ENCODE measurements around the gene FHOD3. TPM values are rescaled to one million over a fixed set of nuclear protein-coding genes. Genes with fewer than 3 reads are reported as not detected.

Gene FHOD3
- total and polyA plus RNA-seq, 9 of the 15 experiments (the other 6 are each of a cell fraction or from before 2014, with no cell fraction given): 0.11 TPM; not detected in 8

DNA sequence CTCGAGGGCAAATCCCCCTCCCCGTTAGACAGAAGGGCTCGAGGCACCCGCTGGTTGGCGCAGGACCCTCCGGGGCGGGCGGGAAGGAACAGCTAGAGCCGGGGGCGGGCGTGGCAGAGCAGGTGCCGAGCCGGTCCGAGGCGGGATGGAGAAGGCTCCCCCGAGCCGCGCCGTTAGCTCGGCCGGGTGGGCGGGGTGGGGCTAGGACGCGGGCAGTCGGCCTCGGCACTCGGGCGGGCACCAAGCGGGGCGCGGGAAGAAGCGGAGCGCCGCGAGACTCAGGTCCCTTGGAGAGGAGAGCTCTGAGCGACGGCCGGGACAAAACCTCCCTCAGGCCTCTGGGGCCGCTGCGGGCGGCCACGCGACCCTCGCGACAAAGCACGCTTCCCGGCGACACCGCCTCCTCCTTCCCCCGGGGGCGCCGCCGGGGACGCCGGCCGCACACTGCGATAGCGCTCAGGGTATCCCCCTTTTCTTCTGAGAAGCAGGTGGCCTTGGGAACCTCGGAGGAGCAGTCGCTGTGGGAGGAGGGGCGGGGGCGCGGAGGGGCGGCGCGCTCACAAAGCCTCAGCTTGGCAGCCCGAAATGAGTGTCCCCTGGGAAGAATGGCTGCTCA, 721 bp downstream of the FHOD3 start:
- DNase-seq (ENCODE audit: extremely low read depth in 1 of 4, low spot score in 3 of 4) (peak in 2 of 4 experiments; percentile 15 to 22), FAIRE-seq (no peak), ATAC-seq (no peak)
- H3K4me3 ChIP-seq: peak overlapping the region; percentile 26; the same call in 1 of the 2 replicates
- H3K9me3 ChIP-seq (replicated peaks; ENCODE audit: control insufficient read depth, insufficient read depth, low read depth, low read length): no peaks in the 10 kb centered on the region
- peaks cover 31 to 39% of the 10 kb centered on the region in 2 experiments for H3K27me3 ChIP-seq (ENCODE audit: control insufficient read depth in 2 of 2, insufficient read depth in 2 of 2, low read length in 2 of 2)
- H4K20me1 ChIP-seq (replicated peaks; ENCODE audit: control insufficient read depth, insufficient read depth, low read length): peaks cover 6% of the 10 kb centered on the region; the same call in 1 of the 2 replicates
- no peak overlapping the region for H3K4me2 ChIP-seq (ENCODE audit: insufficient read depth, low read length)
- H3K9ac ChIP-seq (ENCODE audit: insufficient read depth in 1 of 2, low read depth in 2 of 2, low read length in 2 of 2): no peak overlapping the region
- no peaks in the 10 kb centered on the region for H3K79me2 ChIP-seq (ENCODE audit: control insufficient read depth, insufficient read depth, low read length)
- CTCF ChIA-PET (ENCODE audit: low intra/inter-chr PET ratio): no interaction called here
- H2AFZ ChIP-seq (ENCODE audit: low read depth, low read length): no peak overlapping the region
- 9% methylated on average over 34 of the region's 67 CpGs for WGBS (ENCODE audit: insufficient coverage, low coverage, missing lambda C conversion rate)
- in situ Hi-C loops (cut with MboI) (no loop called here), intact Hi-C loops (cut with micrococcal nuclease) (loop anchor here (5.0 kb wide), 1 partner anchor 274 kb away; no protein-coding TSS in a partner anchor)
- POLR2A ChIA-PET: interaction anchor here (0.6 to 1.2 kb wide), 2 partner anchors 113 to 1469 kb away, joined by 3 to 4 read pairs; no protein-coding TSS in a partner anchor
- H3K4me1 ChIP-seq (replicated peaks in 1 of 2; ENCODE audit: control insufficient read depth in 2 of 2, insufficient read depth in 2 of 2, low read length in 2 of 2): peaks cover 0 to 20% of the 10 kb centered on the region in 2 experiments; a peak in 4 of 5 replicates
- no peak overlapping the region for H3K27ac ChIP-seq (ENCODE audit: extremely low read depth, low read depth, low read length)
- no peaks in the 10 kb centered on the region for H3K36me3 ChIP-seq (ENCODE audit: control insufficient read depth, insufficient read depth, low read length)
- TF ChIP-seq, protein P1, sequence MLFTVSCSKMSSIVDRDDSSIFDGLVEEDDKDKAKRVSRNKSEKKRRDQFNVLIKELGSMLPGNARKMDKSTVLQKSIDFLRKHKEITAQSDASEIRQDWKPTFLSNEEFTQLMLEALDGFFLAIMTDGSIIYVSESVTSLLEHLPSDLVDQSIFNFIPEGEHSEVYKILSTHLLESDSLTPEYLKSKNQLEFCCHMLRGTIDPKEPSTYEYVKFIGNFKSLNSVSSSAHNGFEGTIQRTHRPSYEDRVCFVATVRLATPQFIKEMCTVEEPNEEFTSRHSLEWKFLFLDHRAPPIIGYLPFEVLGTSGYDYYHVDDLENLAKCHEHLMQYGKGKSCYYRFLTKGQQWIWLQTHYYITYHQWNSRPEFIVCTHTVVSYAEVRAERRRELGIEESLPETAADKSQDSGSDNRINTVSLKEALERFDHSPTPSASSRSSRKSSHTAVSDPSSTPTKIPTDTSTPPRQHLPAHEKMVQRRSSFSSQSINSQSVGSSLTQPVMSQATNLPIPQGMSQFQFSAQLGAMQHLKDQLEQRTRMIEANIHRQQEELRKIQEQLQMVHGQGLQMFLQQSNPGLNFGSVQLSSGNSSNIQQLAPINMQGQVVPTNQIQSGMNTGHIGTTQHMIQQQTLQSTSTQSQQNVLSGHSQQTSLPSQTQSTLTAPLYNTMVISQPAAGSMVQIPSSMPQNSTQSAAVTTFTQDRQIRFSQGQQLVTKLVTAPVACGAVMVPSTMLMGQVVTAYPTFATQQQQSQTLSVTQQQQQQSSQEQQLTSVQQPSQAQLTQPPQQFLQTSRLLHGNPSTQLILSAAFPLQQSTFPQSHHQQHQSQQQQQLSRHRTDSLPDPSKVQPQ (CRISPR knock-in tag; IDR thresholded peaks at IDR 0.05; ENCODE audit: borderline replicate concordance): no peak
- TF ChIP-seq, protein P2, sequence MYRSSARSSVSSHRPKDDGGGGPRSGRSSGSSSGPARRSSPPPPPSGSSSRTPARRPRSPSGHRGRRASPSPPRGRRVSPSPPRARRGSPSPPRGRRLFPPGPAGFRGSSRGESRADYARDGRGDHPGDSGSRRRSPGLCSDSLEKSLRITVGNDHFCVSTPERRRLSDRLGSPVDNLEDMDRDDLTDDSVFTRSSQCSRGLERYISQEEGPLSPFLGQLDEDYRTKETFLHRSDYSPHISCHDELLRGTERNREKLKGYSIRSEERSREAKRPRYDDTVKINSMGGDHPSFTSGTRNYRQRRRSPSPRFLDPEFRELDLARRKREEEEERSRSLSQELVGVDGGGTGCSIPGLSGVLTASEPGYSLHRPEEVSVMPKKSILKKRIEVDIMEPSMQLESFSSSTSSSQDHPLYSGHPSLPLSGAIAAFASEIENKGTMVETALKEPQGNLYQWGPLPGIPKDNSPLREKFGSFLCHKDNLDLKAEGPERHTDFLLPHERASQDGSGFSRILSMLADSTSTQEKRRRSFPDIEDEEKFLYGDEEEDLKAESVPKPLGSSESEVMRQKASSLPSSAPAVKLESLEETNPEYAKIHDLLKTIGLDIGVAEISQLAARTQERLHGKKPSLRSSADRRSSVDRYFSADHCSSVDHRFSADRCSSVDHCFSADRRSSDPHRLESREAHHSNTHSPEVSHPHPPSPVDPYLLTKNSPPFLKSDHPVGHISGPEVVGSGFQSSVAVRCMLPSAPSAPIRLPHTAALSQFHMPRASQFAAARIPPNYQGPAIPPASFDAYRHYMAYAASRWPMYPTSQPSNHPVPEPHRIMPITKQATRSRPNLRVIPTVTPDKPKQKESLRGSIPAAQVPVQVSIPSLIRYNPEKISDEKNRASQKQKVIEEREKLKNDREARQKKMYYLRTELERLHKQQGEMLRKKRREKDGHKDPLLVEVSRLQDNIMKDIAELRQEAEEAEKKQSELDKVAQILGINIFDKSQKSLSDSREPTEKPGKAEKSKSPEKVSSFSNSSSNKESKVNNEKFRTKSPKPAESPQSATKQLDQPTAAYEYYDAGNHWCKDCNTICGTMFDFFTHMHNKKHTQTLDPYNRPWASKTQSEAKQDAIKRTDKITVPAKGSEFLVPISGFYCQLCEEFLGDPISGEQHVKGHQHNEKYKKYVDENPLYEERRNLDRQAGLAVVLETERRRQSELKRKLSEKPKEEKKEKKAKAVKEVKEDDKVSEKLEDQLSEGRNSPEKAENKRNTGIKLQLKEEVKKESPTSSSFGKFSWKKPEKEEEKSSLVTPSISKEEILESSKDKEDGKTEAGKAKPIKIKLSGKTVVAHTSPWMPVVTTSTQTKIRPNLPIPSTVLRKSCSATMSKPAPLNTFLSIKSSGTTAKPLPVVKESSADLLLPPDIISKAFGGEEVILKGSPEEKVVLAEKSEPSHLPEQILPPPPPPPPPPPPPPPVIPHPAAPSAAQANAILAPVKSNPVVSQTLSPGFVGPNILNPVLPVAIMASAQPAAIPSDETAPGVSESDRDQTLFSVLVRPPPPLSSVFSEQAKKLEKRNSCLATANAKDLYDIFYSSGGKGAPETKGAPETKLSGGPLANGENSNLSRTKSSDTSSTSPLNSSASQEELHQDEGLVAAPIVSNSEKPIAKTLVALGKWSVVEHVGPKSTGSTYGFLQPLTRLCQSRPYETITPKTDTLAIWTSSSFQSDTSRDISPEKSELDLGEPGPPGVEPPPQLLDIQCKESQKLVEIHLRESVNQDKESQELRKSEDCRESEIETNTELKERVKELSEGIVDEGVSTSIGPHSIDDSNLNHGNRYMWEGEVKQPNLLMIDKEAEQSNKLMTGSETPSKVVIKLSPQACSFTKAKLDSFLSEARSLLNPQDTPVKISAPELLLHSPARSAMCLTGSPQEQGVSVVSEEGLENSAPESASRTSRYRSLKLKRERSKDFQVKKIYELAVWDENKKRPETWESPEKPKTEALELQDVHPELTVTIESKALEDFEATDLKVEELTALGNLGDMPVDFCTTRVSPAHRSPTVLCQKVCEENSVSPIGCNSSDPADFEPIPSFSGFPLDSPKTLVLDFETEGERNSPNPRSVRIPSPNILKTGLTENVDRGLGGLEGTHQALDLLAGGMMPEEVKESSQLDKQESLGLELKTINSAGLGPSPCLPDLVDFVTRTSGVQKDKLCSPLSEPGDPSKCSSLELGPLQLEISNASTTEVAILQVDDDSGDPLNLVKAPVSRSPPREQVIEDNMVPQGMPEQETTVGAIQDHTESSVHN (IDR thresholded peaks at IDR 0.05; ENCODE audit: borderline replicate concordance in 1 of 2, low read depth in 1 of 2): no peak
- TF ChIP-seq PCBP1 (IDR thresholded peaks at IDR 0.05; ENCODE audit: low read depth, low read length, poor library complexity, severe bottlenecking) (peak; percentile 28), HDAC6 (IDR thresholded peaks at IDR 0.05; ENCODE audit: low read depth, low read length) (no peak)
- TF ChIP-seq, protein P3, sequence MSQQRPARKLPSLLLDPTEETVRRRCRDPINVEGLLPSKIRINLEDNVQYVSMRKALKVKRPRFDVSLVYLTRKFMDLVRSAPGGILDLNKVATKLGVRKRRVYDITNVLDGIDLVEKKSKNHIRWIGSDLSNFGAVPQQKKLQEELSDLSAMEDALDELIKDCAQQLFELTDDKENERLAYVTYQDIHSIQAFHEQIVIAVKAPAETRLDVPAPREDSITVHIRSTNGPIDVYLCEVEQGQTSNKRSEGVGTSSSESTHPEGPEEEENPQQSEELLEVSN (IDR thresholded peaks at IDR 0.05; ENCODE audit: borderline replicate concordance in 1 of 2, extremely low read depth in 1 of 2, insufficient read depth in 1 of 2, insufficient read length in 1 of 2, low read depth in 1 of 2, low read length in 1 of 2, poor library complexity in 1 of 2, severe bottlenecking in 1 of 2): peak in 1 of 2 experiments; percentile 21
- H3K9me1 ChIP-seq (ENCODE audit: control insufficient read depth, insufficient read depth, low read length): no peaks in the 10 kb centered on the region
- no TSS peak for BruUV-seq (replicated peaks)

All from K562 (cell line).